NCI-H345 (cell line): ENCODE data around the gene IFNL3.
A peak's percentile ranks its signal among the peaks of the same experiment; 100 is the strongest.
"Not testable (repeated sequence)": the region's sequence is repeated elsewhere in the genome, so short reads cannot be mapped to it uniquely, and the experiment has no call there.

ENCODE experiments used
- DNase-seq: peaks from one replicate; lab custom pipeline; 2025; lab: John Stamatoyannopoulos, UW

Gene IFNL3

GRCh38 chr19:39244410-39245100, at the start of gene IFNL3:
Gene IFNL3 (minus strand): TSS chr19:39245006. CDS start chr19:39244967, 39 bp downstream.
- DNase-seq, result not testable (repeated sequence)

- DNase-seq, result no peak
Measured at GRCh38 chr19:39293394-39293793, 48.6 kb upstream of the IFNL3 start.

- DNase-seq, result no peak
Measured at GRCh38 chr19:39284032-39284431, 39.2 kb upstream of the IFNL3 start.

DNA sequence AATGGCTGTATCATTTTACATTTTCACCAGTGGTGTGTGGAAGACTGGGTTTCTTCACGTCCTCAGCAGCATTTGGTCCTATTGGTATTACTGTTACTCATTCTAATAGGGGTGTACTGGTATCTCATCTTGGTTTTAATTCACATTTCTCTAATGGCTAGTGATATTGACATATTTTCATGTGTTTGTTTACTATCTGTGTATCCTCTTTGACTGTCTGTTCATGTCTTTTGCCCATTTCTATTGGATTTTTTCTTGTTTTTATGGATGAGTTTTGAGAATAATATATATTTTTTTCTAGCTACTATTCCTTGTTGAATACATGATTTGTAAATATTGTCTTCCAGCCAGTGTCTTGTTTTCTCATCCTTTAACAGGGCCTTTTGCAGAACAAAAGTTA, 37.2 kb upstream of the IFNL3 start:
- DNase-seq, result no peak

DNA sequence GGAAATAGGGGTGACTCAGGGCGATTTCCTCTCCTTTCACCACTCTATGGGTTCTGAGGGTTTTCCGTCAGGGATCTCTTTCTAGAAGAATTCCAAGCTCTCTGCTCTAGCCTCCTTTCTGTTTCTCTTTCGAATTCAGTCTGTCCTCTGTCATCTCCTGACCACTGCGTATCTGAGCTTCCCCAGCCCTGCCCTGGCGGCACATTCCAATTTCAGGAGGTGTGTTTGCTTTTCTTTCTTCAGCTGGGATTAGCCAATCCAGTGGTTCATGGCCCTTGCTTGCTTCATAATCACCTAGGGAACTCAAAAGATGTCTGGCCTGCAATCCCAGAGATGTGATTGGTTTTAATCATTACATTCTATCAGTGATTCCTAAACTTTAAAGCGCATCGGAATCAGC, 32.8 kb upstream of the IFNL3 start:
- no peak for DNase-seq

- DNase-seq, result no peak
Measured at GRCh38 chr19:39276740-39277139, 31.9 kb upstream of the IFNL3 start.

DNA sequence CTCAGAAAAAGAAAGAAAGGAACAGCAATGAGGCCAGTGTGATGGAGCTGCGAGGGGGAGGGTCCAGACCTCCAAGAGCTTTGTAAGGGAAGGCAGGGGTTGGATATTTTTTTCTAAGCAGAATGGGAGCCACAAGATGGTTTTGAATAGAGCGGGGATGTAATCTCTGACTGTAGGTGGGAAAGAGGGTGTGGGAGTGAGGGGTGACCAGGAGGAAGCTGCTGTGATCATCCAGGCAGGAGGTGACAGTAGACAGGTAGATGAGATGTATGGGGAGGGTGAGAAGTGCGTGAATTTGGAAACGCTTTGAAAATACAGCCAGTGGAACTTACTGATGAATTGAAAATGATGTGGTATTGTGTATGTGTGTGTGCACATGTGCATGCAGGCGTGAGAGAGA, 30.8 kb upstream of the IFNL3 start:
- DNase-seq, result no peak

- not testable (repeated sequence) for DNase-seq
Measured at GRCh38 chr19:39273859-39274258, 29.1 kb upstream of the IFNL3 start.

- DNase-seq, result no peak
Measured at GRCh38 chr19:39270036-39270871, 25.4 kb upstream of the IFNL3 start.

GRCh38 chr19:39269369-39269768, 24.6 kb upstream of the IFNL3 start:
- not testable (repeated sequence) for DNase-seq

DNA sequence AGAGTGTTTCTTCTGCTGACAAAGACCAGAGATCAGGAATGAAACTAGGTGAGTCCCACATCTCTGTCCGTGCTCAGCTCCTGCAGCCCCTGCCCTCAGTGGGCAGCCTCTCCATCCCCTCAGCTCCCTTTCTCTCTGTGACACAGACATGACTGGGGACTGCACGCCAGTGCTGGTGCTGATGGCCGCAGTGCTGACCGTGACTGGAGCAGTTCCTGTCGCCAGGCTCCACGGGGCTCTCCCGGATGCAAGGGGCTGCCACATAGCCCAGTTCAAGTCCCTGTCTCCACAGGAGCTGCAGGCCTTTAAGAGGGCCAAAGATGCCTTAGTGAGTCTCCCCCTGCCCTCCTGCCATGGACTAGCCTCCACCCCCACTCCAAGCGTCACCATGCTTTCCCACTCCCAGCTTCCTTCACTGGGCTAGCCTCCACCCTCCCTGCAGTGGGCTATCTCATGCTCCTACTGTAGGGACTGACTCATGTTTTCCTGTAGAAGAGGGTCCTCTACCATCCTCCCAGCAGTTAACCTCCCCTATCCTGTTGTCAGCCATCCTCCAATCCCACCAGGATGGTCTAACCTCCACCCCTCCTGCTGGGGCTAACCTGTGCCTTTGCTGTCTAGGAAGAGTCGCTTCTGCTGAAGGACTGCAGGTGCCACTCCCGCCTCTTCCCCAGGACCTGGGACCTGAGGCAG, 23.9 kb upstream of the IFNL3 start:
- not testable (repeated sequence) for DNase-seq

- DNase-seq, result not testable (repeated sequence)
Measured at GRCh38 chr19:39268085-39268484, 23.3 kb upstream of the IFNL3 start, which contains the start of gene IFNL2. Gene IFNL2 (plus strand): TSS chr19:39268396. CDS start chr19:39268569, 173 bp downstream.

GRCh38 chr19:39265321-39265916, 20.6 kb upstream of the IFNL3 start:
- peak; percentile 29 for DNase-seq

DNA sequence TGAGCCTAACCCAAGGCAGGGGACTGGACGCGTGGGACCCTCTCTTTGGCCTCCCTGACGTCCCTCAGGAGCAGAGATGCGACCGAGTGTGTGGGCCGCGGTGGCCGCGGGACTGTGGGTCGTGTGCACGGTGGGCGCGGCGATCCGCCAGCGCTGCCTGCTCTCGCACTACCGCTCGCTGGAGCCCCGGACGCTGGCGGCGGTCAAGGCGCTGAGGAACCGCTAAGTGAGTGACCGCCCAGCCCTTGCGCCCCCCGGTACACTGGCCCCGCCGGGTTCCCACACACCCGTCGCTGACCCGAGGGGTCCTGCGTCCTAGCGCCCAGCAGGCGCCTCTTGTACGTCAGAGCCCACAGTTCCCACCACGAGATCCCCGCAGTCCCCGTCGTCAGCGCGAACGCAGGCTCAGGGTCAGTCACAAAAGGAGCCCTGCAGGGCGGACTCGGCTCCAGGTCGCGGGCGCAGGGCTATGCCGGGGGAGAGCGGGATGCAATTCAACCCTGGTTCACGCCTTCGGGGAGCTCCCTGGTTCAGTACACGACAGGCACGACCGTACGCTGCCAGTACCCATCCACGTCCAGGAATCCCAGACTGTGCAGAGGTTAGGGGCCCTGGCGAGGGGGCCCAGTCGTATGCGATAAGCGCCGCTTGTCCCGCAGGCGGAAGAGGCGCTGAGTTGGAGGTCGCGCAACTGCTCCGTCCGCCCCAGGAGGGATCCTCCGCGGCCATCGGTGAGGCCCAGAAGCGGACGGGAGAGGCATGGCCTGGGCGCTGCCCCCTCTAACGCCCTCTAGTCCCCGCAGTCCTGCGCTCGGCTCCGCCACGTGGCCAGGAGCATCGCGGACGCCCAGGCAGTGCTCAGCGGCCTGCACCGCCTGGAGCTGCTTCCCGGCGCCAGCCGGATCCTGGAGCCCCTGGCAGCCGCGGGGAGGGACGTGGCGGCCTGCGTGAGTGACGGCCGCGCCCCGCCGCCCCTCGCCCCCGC, 19.8 kb upstream of the IFNL3 start:
- peak; percentile 22 for DNase-seq

- DNase-seq, result no peak
Measured at GRCh38 chr19:39263912-39264305, 19.1 kb upstream of the IFNL3 start.

GRCh38 chr19:39262496-39262895, 17.7 kb upstream of the IFNL3 start:
- DNase-seq, result no peak

DNA sequence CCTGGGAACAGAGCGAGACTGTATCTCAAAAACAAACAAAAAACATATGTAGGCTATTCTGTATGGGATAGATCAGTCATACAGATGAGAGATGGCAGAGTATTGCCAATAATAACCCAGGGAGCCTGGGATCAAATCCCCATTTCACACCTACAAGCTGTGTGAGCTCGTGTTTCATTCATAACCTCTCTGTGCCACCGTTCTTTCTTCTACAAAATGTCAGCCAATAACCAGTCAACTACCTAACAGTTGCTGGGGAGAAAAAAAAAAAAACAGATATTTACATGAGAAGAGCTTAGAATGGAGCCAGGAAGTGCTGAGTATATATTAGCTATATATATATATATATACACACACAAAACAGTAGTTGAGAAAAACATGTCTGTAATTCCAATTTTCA, 16.9 kb upstream of the IFNL3 start:
- no peak for DNase-seq

DNA sequence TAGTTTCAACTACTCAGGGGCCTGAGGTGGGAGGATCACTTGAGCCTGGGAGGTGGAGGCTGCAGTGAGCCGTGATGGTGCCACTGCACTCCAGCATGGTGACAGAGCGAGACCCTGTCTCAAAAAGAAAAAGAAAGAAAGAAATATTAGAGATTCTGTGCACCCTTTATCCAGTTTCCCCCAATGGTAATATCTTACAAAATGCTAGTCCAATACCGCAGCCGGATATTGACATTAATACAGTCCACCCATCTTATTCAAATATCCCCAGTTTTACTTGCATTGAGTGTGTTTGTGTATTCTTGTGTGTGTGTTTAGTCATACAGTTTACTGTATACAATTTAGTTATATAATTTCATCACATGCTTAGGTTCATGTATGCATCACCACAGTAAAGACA, 12.4 kb upstream of the IFNL3 start:
- no peak for DNase-seq

DNA sequence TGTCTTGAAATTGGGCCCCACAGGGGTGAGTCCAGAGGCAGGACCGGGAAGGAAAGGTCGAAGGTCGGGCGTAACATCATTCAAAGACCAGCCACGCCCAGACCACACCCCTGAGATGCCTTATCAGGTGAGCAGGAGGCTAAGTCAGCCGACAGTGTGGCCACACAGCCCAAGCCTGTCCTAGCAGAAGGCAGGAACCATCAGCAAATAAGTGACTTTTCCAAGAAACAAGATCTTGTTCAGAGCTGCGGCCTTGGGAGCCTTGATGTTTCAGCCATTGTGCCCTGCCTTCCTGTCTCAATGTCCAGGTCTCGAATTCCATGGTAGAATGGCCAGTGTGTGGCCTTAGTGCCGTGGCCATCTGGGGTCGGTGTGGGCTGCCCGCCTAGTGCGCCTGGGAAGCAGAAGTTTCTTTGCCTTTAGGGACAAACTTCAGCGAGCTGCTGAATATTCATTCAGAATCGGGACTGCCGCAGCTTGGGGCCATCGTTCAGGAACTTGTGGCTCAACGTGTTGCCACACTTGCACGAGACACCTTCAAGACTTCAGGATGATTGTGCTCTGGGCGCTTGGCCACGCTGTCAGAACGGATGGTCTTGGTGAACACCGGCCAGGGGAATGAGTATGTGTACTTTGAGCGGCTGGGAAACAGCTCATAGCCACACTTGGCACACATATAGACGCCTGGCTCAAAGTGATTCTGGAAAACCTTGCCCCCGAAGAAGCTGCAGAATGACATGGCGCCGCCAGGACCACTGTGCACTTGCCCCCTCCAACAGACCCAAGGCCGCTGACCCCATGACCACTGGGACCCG, 9.9 kb upstream of the IFNL3 start:
- DNase-seq, result no peak
